ENCODE data around the gene ANKMY2. TPM values are rescaled to one million over a fixed set of nuclear protein-coding genes. Genes with fewer than 3 reads are reported as not detected.
A peak's percentile ranks its signal among the peaks of the same experiment; 100 is the strongest.

ANKMY2 gene
- total RNA-seq, 1 donor from 2014 or later = 68.5 TPM

- no peaks in the 10 kb centered on the region for H3K4me1 ChIP-seq
- peak; percentile 60 for DNase-seq (ENCODE audit: low spot score)
- H3K79me2 ChIP-seq (ENCODE audit: low read depth) = no peaks in the 10 kb centered on the region
- no peaks in the 10 kb centered on the region for H3F3A ChIP-seq (ENCODE audit: low read depth)
- H3K4me3 ChIP-seq = no peak overlapping the region
- TF ChIP-seq CTCF (IDR thresholded peaks at IDR 0.05) (peak; percentile 91), EZH2phosphoT487 (IDR thresholded peaks at IDR 0.05) (no peak)
- no peak overlapping the region for H3K27ac ChIP-seq
- no peak overlapping the region for H3K4me2 ChIP-seq
- no peak overlapping the region for H3K9ac ChIP-seq
- no peaks in the 10 kb centered on the region for H3K36me3 ChIP-seq
- no peaks in the 10 kb centered on the region for H3K9me3 ChIP-seq (ENCODE audit: low read depth)
- no peaks in the 10 kb centered on the region for H3K27me3 Mint-ChIP-seq (ENCODE audit: insufficient read depth, low read depth)
- no peak overlapping the region for H3K27ac Mint-ChIP-seq
- H2AFZ ChIP-seq (replicated peaks) = no peak overlapping the region
- H4K20me1 ChIP-seq (ENCODE audit: low read depth) = no peaks in the 10 kb centered on the region
- no peak overlapping the region for H3K4me3 Mint-ChIP-seq
- H3K4me1 Mint-ChIP-seq = peaks cover 3% of the 10 kb centered on the region
- no peaks in the 10 kb centered on the region for H3K27me3 ChIP-seq
- H3K9me3 Mint-ChIP-seq = no peaks in the 10 kb centered on the region
- no peaks in the 10 kb centered on the region for H3K36me3 Mint-ChIP-seq
These were observed 80.6 kb downstream of the ANKMY2 start for GRCh38 chr7:16564909-16565426.

- Histone ChIP-seq H2AFZ (replicated peaks) (no peak overlapping the region), H3K79me2 (ENCODE audit: low read depth) (no peaks in the 10 kb centered on the region), H3K4me1 (no peaks in the 10 kb centered on the region), H3K36me3 (no peaks in the 10 kb centered on the region), H3K27ac (no peak overlapping the region), H3K9me3 (ENCODE audit: low read depth) (no peaks in the 10 kb centered on the region), H3F3A (ENCODE audit: low read depth) (no peaks in the 10 kb centered on the region), H3K4me3 (no peak overlapping the region), H4K20me1 (ENCODE audit: low read depth) (no peaks in the 10 kb centered on the region), H3K27me3 (no peaks in the 10 kb centered on the region), H3K9ac (no peak overlapping the region), H3K4me2 (no peak overlapping the region)
- H3K27ac Mint-ChIP-seq = no peak overlapping the region
- H3K4me3 Mint-ChIP-seq = no peak overlapping the region
- DNase-seq (ENCODE audit: low spot score) = no peak
- H3K27me3 Mint-ChIP-seq (ENCODE audit: insufficient read depth, low read depth) = no peaks in the 10 kb centered on the region
- H3K36me3 Mint-ChIP-seq = no peaks in the 10 kb centered on the region
- H3K9me3 Mint-ChIP-seq = no peaks in the 10 kb centered on the region
- H3K4me1 Mint-ChIP-seq = peaks cover 3% of the 10 kb centered on the region
- no peak for TF ChIP-seq CTCF (IDR thresholded peaks at IDR 0.05)
- no peak for TF ChIP-seq EZH2 (IDR thresholded peaks at IDR 0.05)
- TF ChIP-seq EZH2phosphoT487 (IDR thresholded peaks at IDR 0.05) = no peak
These were observed 81.6 kb downstream of the ANKMY2 start for GRCh38 chr7:16564023-16564380.

- Histone ChIP-seq H2AFZ (replicated peaks) (no peak overlapping the region), H3K9ac (no peak overlapping the region), H3K27me3 (no peaks in the 10 kb centered on the region), H3K27ac (no peak overlapping the region), H3K4me1 (no peaks in the 10 kb centered on the region), H3F3A (ENCODE audit: low read depth) (no peaks in the 10 kb centered on the region), H3K36me3 (no peaks in the 10 kb centered on the region), H3K4me3 (no peak overlapping the region), H3K4me2 (no peak overlapping the region), H3K9me3 (ENCODE audit: low read depth) (no peaks in the 10 kb centered on the region), H3K79me2 (ENCODE audit: low read depth) (no peaks in the 10 kb centered on the region), H4K20me1 (ENCODE audit: low read depth) (no peaks in the 10 kb centered on the region)
- no peak for TF ChIP-seq EZH2phosphoT487 (IDR thresholded peaks at IDR 0.05)
- no peak for TF ChIP-seq EZH2 (IDR thresholded peaks at IDR 0.05)
- TF ChIP-seq CTCF (IDR thresholded peaks at IDR 0.05) = no peak
- no peak for DNase-seq (ENCODE audit: low spot score)
- Mint-ChIP-seq H3K4me1 (peaks cover 3% of the 10 kb centered on the region), H3K36me3 (no peaks in the 10 kb centered on the region), H3K27me3 (ENCODE audit: insufficient read depth, low read depth) (no peaks in the 10 kb centered on the region), H3K27ac (no peak overlapping the region), H3K4me3 (no peak overlapping the region), H3K9me3 (no peaks in the 10 kb centered on the region)
These were observed 82.1 kb downstream of the ANKMY2 start for GRCh38 chr7:16563281-16564022.
